ENCODE data around the gene OOSP2.
"Not testable (repeated sequence)": the region's sequence is repeated elsewhere in the genome, so short reads cannot be mapped to it uniquely, and the experiment has no call there.

Gene OOSP2

GRCh38 chr11:60003729-60004128 is 36.5 kb upstream of the OOSP2 start:
- H3K27me3 ChIP-seq, result no peaks in the 10 kb centered on the region
- no peaks in the 10 kb centered on the region for H3K36me3 ChIP-seq
- no peak for TF ChIP-seq CTCF (IDR thresholded peaks at IDR 0.05)
- no peak overlapping the region for H3K4me3 ChIP-seq (ENCODE audit: low read depth in 1 of 2, low read length in 1 of 2)
- no peaks in the 10 kb centered on the region for H3K4me1 ChIP-seq (ENCODE audit: control insufficient read depth in 1 of 2, insufficient read depth in 1 of 2, low read depth in 1 of 2, low read length in 1 of 2)
- no peak overlapping the region for H3K27ac ChIP-seq
- no peaks in the 10 kb centered on the region for H3K9me3 ChIP-seq

- no peak for TF ChIP-seq CTCF (IDR thresholded peaks at IDR 0.05)
- H3K27ac ChIP-seq, result no peak overlapping the region
- no peaks in the 10 kb centered on the region for H3K4me1 ChIP-seq (ENCODE audit: control insufficient read depth in 1 of 2, insufficient read depth in 1 of 2, low read depth in 1 of 2, low read length in 1 of 2)
Observed at GRCh38 chr11:60005360-60005759, 34.8 kb upstream of the OOSP2 start.

GRCh38 chr11:60016881-60017280 is 23.3 kb upstream of the OOSP2 start, which contains the start of gene OOSP4B:
OOSP4B (plus strand) TSS chr11:60017181.
- no peaks in the 10 kb centered on the region for H3K9me3 ChIP-seq
- H3K4me1 ChIP-seq (ENCODE audit: control insufficient read depth in 1 of 2, insufficient read depth in 1 of 2, low read depth in 1 of 2, low read length in 1 of 2), result peaks cover 0 to under 1% of the 10 kb centered on the region in 2 experiments
- no peak within 1 kb of the TSS for H3K27ac ChIP-seq
- no peaks in the 10 kb centered on the region for H3K36me3 ChIP-seq
- no peak within 1 kb of the TSS for H3K4me3 ChIP-seq (ENCODE audit: low read depth in 1 of 2, low read length in 1 of 2)
- TF ChIP-seq CTCF (IDR thresholded peaks at IDR 0.05), result no peak
- no peaks in the 10 kb centered on the region for H3K27me3 ChIP-seq

More at GRCh38 chr11:60005360-60005759, 34.8 kb upstream of the OOSP2 start:
- H3K9me3 ChIP-seq, result no peaks in the 10 kb centered on the region
- no peaks in the 10 kb centered on the region for H3K27me3 ChIP-seq
- H3K36me3 ChIP-seq, result no peaks in the 10 kb centered on the region
- no peak overlapping the region for H3K4me3 ChIP-seq (ENCODE audit: low read depth in 1 of 2, low read length in 1 of 2)

- no peak for TF ChIP-seq CTCF (IDR thresholded peaks at IDR 0.05)
- Histone ChIP-seq H3K36me3 (no peaks in the 10 kb centered on the region), H3K27ac (no peak overlapping the region), H3K4me1 (ENCODE audit: control insufficient read depth in 1 of 2, insufficient read depth in 1 of 2, low read depth in 1 of 2, low read length in 1 of 2) (peaks cover 5 to 7% of the 10 kb centered on the region in 2 experiments), H3K9me3 (no peaks in the 10 kb centered on the region), H3K4me3 (ENCODE audit: low read depth in 1 of 2, low read length in 1 of 2) (no peak overlapping the region), H3K27me3 (no peaks in the 10 kb centered on the region)
Observed at GRCh38 chr11:60018058-60018457, 22.2 kb upstream of the OOSP2 start.

GRCh38 chr11:60020376-60020775 is 19.8 kb upstream of the OOSP2 start:
- not testable (repeated sequence) for H3K4me3 ChIP-seq (ENCODE audit: low read depth in 1 of 2, low read length in 1 of 2); H3K36me3 ChIP-seq; H3K27ac ChIP-seq; H3K27me3 ChIP-seq; H3K4me1 ChIP-seq (ENCODE audit: control insufficient read depth in 1 of 2, insufficient read depth in 1 of 2, low read depth in 1 of 2, low read length in 1 of 2); H3K9me3 ChIP-seq

GRCh38 chr11:60029015-60029632 is 11.1 kb upstream of the OOSP2 start:
- no peak overlapping the region for H3K4me3 ChIP-seq (ENCODE audit: low read depth in 1 of 2, low read length in 1 of 2)
- H3K4me1 ChIP-seq (ENCODE audit: control insufficient read depth in 1 of 2, insufficient read depth in 1 of 2, low read depth in 1 of 2, low read length in 1 of 2), result no peaks in the 10 kb centered on the region
- no peaks in the 10 kb centered on the region for H3K9me3 ChIP-seq
- no peak for TF ChIP-seq CTCF (IDR thresholded peaks at IDR 0.05)
- no peaks in the 10 kb centered on the region for H3K27me3 ChIP-seq
- H3K36me3 ChIP-seq, result no peaks in the 10 kb centered on the region
- H3K27ac ChIP-seq, result no peak overlapping the region

- not testable (repeated sequence) for H3K4me3 ChIP-seq (ENCODE audit: low read depth in 1 of 2, low read length in 1 of 2); H3K36me3 ChIP-seq; H3K27ac ChIP-seq; H3K9me3 ChIP-seq; H3K27me3 ChIP-seq
- H3K4me1 ChIP-seq (ENCODE audit: control insufficient read depth in 1 of 2, insufficient read depth in 1 of 2, low read depth in 1 of 2, low read length in 1 of 2), result peaks cover 13 to 15% of the 10 kb centered on the region in 2 experiments
Observed at GRCh38 chr11:60050422-60050821, 10.2 kb downstream of the OOSP2 start.

GRCh38 chr11:60050839-60051238 is 10.6 kb downstream of the OOSP2 start:
- H3K4me1 ChIP-seq (ENCODE audit: control insufficient read depth in 1 of 2, insufficient read depth in 1 of 2, low read depth in 1 of 2, low read length in 1 of 2), result peaks cover 17 to 19% of the 10 kb centered on the region in 2 experiments
- H3K27ac ChIP-seq; H3K36me3 ChIP-seq; H3K27me3 ChIP-seq; H3K9me3 ChIP-seq; H3K4me3 ChIP-seq (ENCODE audit: low read depth in 1 of 2, low read length in 1 of 2): not testable (repeated sequence)
